GM19193 (cell line): ENCODE results near the gene ELP4.

Experiments
- POLR2A ChIP-seq: IDR thresholded peaks from 4 replicates; pipeline ENCODE4 v1.6.1; 2011; ENCODE audit not compliant: insufficient read depth, insufficient read length; ENCODE audit errors: extremely low read depth

ELP4 gene

GRCh38 chr11:31821766-31822165, 312.2 kb downstream of the ELP4 start:
- TF ChIP-seq POLR2A = no peak

- no peak for TF ChIP-seq POLR2A
These were observed 312.8 kb downstream of the ELP4 start for GRCh38 chr11:31822175-31822926.

DNA sequence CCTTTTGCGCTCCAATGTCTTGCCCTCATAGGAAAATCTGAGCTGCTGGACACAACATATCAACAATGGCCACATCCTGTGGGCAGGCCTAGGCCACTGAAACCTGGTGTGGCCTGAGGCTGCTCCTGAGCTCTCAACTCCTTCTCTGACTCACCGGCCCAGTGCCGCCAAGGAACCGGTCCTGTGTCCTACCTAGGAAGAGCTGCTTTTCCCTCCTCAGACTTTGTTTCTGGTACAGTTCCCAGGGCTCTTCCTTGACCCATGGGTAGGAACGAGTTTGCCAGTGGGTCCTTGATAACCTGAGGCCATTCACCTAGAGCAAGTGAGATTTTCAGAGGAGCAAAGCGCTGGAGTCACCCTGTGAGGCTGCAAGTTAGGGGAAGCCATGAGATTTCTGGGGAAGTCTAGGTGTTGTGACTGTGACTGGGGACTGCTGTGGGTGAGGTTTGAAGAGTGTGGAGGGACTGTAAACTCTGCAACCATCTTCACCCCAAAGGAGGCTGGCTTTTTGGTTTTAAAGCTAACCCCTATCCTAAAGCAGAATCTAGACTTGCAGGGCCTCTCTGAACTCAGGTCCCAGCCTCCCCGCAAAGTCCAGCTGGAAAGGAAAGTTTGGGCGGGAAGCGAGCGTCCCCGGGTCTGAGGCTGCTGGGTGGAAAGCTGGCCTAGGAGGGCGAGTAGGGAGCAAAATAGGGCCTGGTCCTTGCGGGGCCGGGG, 313.5 kb downstream of the ELP4 start:
- no peak for TF ChIP-seq POLR2A

- TF ChIP-seq POLR2A = no peak
These were observed 314.2 kb downstream of the ELP4 start for GRCh38 chr11:31823644-31824331.

- no peak for TF ChIP-seq POLR2A
These were observed 314.8 kb downstream of the ELP4 start for GRCh38 chr11:31824332-31824878.

DNA sequence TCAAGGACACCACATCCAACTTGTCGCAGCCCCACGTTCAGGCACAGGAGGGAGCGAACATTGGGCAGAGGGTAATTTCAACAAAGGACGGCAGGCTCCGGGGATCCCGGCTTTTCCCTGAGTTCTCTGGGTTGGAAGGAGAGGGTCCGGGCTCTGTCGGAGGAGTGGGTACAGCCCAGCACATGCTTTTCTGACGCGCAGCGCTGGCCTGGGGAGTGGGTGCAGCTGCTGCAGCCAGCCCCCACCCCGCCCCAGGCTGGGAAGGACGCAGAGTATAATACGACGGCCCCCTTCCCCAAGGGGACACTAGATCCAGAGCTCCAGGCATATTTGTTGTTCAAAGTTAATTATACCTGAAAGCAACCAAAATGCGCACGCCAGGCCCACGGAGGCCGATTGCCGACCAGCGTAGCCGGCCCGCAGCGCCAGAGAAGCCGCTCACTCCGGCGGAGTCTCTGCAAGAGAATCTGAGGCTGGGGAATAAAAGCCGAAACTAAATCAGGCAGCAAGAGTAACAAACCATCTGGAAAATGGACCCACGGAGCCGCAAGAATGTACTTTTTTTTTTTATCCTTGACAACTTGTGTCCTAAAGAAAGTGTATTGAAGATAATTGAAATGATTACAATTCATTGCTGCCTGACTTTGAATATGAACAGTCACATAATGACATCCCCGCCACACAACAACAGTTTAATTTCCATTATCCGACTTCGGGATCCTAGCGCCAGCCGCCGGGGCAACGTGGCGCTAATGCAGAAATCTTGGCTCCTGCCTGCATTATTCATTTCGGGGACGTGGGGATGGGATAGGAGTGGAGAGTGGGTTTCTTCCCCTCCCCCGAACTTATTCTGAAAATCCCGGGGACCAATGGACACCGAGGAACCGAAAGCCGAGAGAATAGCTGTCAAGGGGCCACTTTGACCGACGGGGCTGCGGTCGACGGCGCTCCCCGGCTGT, 315.6 kb downstream of the ELP4 start:
- no peak for TF ChIP-seq POLR2A

DNA sequence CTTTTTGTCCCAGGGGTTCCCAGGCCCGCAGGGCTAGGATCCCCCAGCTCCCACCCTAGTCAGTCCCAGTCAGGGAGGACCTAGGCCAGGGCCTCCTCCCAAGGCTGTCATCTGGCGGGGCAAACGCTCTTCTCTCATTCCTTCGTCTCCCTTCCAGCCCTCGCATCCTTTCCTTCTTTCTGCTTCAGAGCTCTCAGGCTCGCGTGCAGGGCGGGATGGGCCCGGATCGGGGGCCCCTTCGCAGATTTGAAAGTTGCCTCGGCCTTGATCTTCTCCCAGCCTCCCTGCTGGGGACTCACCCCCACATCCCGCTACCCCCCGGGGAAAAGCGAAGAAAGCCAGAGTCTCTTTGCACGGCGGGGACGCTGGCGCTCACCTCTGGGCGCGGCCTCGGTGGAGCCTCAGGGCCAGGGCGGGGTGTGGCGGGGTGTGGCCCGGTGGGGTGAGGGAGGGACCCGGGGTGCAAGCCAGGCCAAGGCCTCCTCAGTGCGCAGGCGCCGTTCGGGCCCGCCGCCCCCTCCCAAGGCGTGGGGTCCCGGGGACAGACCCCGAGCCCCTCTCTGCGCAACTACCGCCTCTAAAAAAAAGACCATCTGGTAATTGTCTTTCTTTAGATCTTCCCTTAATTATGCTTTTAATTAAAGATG, 316.4 kb downstream of the ELP4 start:
- TF ChIP-seq POLR2A = no peak

- TF ChIP-seq POLR2A = no peak
These were observed 317.2 kb downstream of the ELP4 start for GRCh38 chr11:31826536-31827438.

- TF ChIP-seq POLR2A = no peak
These were observed 318.1 kb downstream of the ELP4 start for GRCh38 chr11:31827455-31828206.

GRCh38 chr11:31828217-31828616, 318.6 kb downstream of the ELP4 start:
- TF ChIP-seq POLR2A = no peak

GRCh38 chr11:31830406-31830805, 320.8 kb downstream of the ELP4 start:
- TF ChIP-seq POLR2A = no peak

DNA sequence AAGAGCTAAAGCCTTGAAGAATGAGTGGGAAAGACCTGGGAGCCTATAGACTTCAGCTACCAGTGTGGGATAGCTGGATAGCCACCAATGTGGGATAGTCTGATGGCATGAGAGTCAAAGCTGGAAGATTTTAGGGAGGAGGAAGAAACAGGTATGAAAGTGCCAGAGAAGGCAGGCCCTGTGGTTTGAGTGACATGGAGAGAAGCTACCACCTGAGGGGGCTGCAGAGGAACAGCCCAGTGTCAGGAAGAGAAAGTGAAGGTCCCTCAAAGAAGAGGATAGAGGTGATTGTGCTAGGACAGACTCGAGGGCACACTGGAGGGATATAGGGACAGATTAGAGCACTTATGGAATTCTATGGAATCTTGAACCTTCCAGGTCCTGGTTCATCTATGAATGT, 324.7 kb downstream of the ELP4 start:
- no peak for TF ChIP-seq POLR2A
